Adipocyte (in vitro differentiated cells): ENCODE measurements around the gene TUBD1.
"Not testable (repeated sequence)": the region's sequence is repeated elsewhere in the genome, so short reads cannot be mapped to it uniquely, and the experiment has no call there.

ENCODE experiments used
- DNase-seq: peaks from one replicate; pipeline ENCODE4 v3.0.0-alpha.2; 2015; ENCODE audit warnings: low read depth
- H3K27me3 ChIP-seq: replicated peaks from 2 replicates; pipeline ENCODE4 v1.7.0; 2013; ENCODE audit warnings: mild to moderate bottlenecking, low read length, moderate library complexity; ENCODE audit not compliant: control insufficient read depth, insufficient read depth
- H3K36me3 ChIP-seq: 2 replicates; pipeline ENCODE4 v1.7.0; 2013; ENCODE audit warnings: low read length, mild to moderate bottlenecking, moderate library complexity; ENCODE audit not compliant: control insufficient read depth, insufficient read depth, severe bottlenecking
- H3K4me1 ChIP-seq: 2 replicates; pipeline ENCODE4 v1.7.0; 2013; ENCODE audit warnings: mild to moderate bottlenecking, low read length, moderate library complexity; ENCODE audit not compliant: control insufficient read depth, insufficient read depth
- H3K4me3 ChIP-seq: 2 replicates; pipeline ENCODE4 v1.7.0; 2013; ENCODE audit warnings: mild to moderate bottlenecking, low read length, moderate library complexity
- H3K9ac ChIP-seq: 2 replicates; pipeline ENCODE4 v1.7.0; 2013; ENCODE audit warnings: mild to moderate bottlenecking, low read length, moderate library complexity
- H3K9me3 ChIP-seq: 2 replicates; pipeline ENCODE4 v1.7.0; 2013; ENCODE audit warnings: mild to moderate bottlenecking, low read length, moderate library complexity; ENCODE audit not compliant: control insufficient read depth

TUBD1 gene

DNA sequence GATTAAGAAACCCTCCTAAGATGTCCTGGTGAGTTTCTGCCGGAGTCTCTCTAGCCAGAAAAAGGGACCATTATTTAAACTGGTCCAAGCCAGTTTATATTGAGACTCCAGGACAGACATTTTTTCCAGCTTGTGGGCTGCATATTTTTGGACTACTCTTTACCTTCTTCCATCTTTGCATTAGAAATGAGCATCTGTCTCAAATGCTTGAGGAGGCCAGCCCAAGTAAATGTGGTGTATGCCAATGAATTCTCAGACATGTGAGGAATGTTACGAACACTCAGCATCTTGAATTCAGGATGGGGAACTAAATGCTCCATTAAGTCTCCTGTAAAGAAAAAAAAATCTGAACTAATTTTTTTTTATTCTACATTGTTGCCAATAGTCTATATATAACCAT lies 18.4 kb downstream of the TUBD1 start:
- Histone ChIP-seq H3K4me3 (no peak overlapping the region), H3K36me3 (peaks cover 7% of the 10 kb centered on the region), H3K4me1 (peaks cover 5% of the 10 kb centered on the region), H3K9ac (no peak overlapping the region), H3K9me3 (no peaks in the 10 kb centered on the region), H3K27me3 (no peaks in the 10 kb centered on the region)
- DNase-seq: no peak

GRCh38 chr17:59873414-59873813 lies 19.3 kb downstream of the TUBD1 start:
- not testable (repeated sequence) for H3K27me3 ChIP-seq, DNase-seq, H3K36me3 ChIP-seq, H3K4me1 ChIP-seq, H3K9ac ChIP-seq, H3K4me3 ChIP-seq, H3K9me3 ChIP-seq

DNA sequence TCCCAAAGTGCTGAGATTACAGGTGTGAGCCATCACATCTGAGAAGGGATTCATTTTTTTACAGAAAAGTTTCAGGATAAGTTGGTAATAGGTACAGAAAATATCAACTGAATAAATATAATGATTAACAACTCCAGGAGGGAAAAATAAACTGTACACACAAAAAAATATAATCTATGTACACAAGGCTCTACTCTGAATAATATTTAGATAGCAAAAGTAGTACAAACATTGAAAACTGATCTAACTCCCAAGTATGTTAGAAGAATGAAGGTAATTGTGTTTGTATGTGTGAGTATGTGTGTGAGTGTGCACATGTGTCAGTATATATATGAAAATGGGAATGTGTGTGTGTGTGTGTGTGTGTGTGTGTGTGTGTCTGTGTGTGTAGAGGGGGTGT lies 20.4 kb downstream of the TUBD1 start:
- H3K9me3 ChIP-seq: no peaks in the 10 kb centered on the region
- H3K36me3 ChIP-seq: no peaks in the 10 kb centered on the region
- no peak overlapping the region for H3K4me3 ChIP-seq
- H3K4me1 ChIP-seq: peaks cover 5% of the 10 kb centered on the region
- no peak for DNase-seq
- no peaks in the 10 kb centered on the region for H3K27me3 ChIP-seq
- no peak overlapping the region for H3K9ac ChIP-seq

GRCh38 chr17:59870482-59870881 lies 22.3 kb downstream of the TUBD1 start:
- Histone ChIP-seq H3K36me3 (no peaks in the 10 kb centered on the region), H3K9ac (no peak overlapping the region), H3K27me3 (no peaks in the 10 kb centered on the region), H3K4me3 (no peak overlapping the region), H3K4me1 (no peaks in the 10 kb centered on the region), H3K9me3 (no peaks in the 10 kb centered on the region)
- DNase-seq: no peak

DNA sequence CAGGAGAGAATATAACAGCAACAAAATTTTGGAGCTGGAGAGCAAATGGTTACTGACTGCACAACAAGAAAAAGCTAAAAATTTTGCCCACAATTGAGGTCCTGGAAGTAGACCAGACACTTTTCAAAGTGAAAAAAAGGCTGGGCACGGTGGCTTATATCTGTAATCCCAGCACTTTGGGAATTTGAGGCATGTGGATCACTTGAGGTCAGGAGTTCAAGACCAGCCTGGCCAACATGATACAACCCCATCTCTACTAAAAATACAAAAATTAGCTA lies 22.9 kb downstream of the TUBD1 start:
- H3K4me1 ChIP-seq: no peaks in the 10 kb centered on the region
- no peak overlapping the region for H3K4me3 ChIP-seq
- no peaks in the 10 kb centered on the region for H3K9me3 ChIP-seq
- DNase-seq: no peak
- no peaks in the 10 kb centered on the region for H3K27me3 ChIP-seq
- H3K36me3 ChIP-seq: no peaks in the 10 kb centered on the region
- no peak overlapping the region for H3K9ac ChIP-seq

DNA sequence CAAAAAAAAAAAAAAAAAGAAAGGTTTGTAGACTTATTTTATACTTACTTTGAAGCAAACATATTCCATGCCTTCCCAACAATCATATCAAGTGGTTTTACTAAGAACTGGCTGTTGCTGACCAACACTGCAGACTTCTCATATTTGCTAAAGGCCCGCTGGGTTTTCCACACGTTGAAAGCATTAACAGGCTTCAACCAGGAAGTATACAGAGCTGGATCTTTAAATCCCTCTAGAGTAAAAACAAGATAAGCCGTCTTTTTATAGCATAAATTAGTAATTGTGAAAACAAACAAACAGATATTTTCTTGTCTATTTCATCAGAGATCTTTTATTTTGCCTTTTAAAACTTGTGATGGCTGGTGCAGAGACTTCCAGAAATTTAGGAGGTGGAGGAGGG lies 29.1 kb downstream of the TUBD1 start:
- Histone ChIP-seq H3K36me3 (no peaks in the 10 kb centered on the region), H3K9ac (no peak overlapping the region), H3K4me3 (no peak overlapping the region), H3K4me1 (peaks cover 8% of the 10 kb centered on the region), H3K9me3 (no peaks in the 10 kb centered on the region), H3K27me3 (no peaks in the 10 kb centered on the region)
- peak; percentile 34 for DNase-seq

GRCh38 chr17:59859444-59860025 lies 33.2 kb downstream of the TUBD1 start:
- no peaks in the 10 kb centered on the region for H3K36me3 ChIP-seq
- H3K27me3 ChIP-seq: no peaks in the 10 kb centered on the region
- peak overlapping the region; percentile 74 for H3K9ac ChIP-seq
- peak; percentile 88 for DNase-seq
- H3K4me1 ChIP-seq: peaks cover 19% of the 10 kb centered on the region
- H3K9me3 ChIP-seq: no peaks in the 10 kb centered on the region
- no peak overlapping the region for H3K4me3 ChIP-seq

DNA sequence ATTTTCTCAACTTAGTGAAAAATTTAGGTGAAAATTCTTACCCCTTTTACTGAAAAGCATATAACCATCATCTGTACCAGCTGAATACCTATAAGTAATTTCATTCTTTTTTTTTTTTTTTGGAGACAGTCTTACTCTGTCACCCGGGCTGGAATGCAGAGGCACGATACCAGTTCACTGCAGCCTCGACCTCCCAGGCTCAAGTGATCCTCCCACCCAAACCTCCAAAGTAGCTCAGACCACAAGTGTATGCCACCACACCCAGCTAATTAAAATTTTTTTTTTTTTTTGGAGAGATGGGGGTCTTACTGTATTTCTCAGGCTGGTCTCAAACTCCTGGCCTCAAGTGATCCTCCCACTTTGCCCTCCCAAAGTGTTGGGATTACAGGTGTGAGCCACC lies 33.8 kb downstream of the TUBD1 start:
- DNase-seq: no peak
- Histone ChIP-seq H3K9ac (peak overlapping the region; percentile 74), H3K4me1 (peaks cover 19% of the 10 kb centered on the region), H3K9me3 (no peaks in the 10 kb centered on the region), H3K36me3 (no peaks in the 10 kb centered on the region), H3K4me3 (no peak overlapping the region), H3K27me3 (no peaks in the 10 kb centered on the region)

DNA sequence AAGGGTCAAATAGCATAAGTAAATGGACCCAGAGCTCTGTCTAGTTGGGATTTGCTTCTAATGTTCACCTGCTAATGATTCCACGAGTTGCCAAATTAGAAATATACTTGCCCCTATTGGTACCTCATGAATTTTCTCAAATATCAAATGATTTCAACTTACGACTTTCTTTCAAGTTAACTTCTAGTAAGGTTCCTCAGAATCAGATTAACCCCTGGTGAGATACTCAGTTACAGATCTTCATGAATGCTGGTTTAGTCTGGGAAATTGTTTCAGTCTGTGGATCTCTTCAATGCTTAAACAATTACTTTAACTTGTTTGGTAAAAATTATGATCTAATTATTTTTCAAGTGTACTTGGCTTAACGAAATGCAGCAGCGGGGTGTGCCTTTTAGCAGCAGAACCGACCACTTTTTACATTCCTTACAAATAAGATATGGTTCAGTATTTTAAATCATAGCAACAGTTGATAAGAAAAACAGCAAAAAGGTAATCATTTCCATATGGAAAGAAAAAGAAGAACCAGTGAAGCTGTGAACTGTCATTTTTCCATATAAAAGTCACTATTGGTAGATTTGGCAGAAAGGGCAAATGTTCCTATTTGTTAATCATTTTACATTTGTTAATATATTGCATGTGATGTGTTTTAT lies 34.5 kb downstream of the TUBD1 start:
- no peaks in the 10 kb centered on the region for H3K36me3 ChIP-seq
- H3K9ac ChIP-seq: peak overlapping the region; percentile 74
- H3K9me3 ChIP-seq: no peaks in the 10 kb centered on the region
- peak; percentile 50 for DNase-seq
- peaks cover 24% of the 10 kb centered on the region for H3K4me1 ChIP-seq
- H3K4me3 ChIP-seq: no peak overlapping the region
- H3K27me3 ChIP-seq: no peaks in the 10 kb centered on the region

GRCh38 chr17:59856859-59857794 lies 35.6 kb downstream of the TUBD1 start:
- Histone ChIP-seq H3K4me3 (no peak overlapping the region), H3K4me1 (peaks cover 36% of the 10 kb centered on the region), H3K9ac (no peak overlapping the region), H3K27me3 (no peaks in the 10 kb centered on the region), H3K36me3 (no peaks in the 10 kb centered on the region), H3K9me3 (no peaks in the 10 kb centered on the region)
- no peak for DNase-seq

GRCh38 chr17:59853919-59854729 lies 38.6 kb downstream of the TUBD1 start:
- H3K4me1 ChIP-seq: peaks cover 48% of the 10 kb centered on the region
- not testable (repeated sequence) for H3K36me3 ChIP-seq, H3K9ac ChIP-seq, H3K4me3 ChIP-seq, DNase-seq, H3K27me3 ChIP-seq, H3K9me3 ChIP-seq
